ENCODE results near the gene PBXIP1. TPM values are rescaled to one million over a fixed set of nuclear protein-coding genes. Genes with fewer than 3 reads are reported as not detected.

Gene PBXIP1
- total RNA-seq, 2 experiments from 2014 or later, result 55.3 to 55.5 TPM

DNA sequence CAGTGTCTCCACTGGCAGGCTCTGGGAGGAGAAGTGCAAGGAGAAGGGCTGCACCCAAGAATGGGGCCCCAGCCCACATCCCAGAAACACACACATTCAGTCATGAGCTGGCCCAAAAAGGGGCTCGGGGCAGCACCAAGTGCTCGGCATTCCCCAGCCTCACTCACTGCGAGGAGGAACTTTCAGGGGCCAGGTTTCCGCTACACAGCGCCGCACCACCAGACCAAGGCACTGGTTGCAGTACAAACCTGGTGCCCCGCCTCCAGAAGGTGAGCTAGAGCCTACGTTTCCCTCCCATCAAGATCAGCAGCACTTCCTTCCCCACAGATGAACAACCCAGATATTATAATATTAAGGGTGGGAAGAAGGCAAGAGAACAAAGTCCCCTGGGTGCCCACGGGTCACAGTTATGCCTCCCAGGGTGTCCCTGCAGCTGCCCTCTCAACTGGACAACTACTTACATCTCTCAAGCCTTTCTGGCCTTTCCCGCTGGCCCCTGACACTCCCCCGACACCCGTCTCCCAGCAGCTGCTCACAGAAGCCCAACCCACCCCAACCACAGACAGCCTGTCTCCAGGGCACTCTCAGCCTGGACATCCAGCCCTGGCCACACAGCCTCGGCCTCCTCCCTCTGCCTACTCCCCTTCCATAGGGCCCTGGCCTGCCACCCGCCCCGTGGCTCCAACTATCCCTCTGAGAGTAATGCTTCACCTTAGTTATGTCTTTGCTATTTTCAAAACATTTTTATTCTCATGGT, 3.8 kb downstream of the PBXIP1 start:
- Mint-ChIP-seq H3K4me3 (peak overlapping the region; percentile 78), H3K36me3 (ENCODE audit: low read depth) (peaks cover 12% of the 10 kb centered on the region), H3K27me3 (ENCODE audit: low read depth) (no peaks in the 10 kb centered on the region), H3K9me3 (no peaks in the 10 kb centered on the region), H3K27ac (peak overlapping the region; percentile 96), H3K4me1 (ENCODE audit: low read depth) (peaks cover 72% of the 10 kb centered on the region)
- CTCF ChIA-PET, result interaction anchor here (0.5 to 1.9 kb wide), 6 partner anchors 10 to 228 kb away, joined by 3 to 5 read pairs (median 4); partner anchors contain the start of genes PMVK and PYGO2
- intact Hi-C loops (cut with micrococcal nuclease), result loop anchor here (1.0 kb wide), 1 partner anchor 9 kb away; the partner anchor contains the start of gene PYGO2
- DNase-seq, result peak; percentile 96

DNA sequence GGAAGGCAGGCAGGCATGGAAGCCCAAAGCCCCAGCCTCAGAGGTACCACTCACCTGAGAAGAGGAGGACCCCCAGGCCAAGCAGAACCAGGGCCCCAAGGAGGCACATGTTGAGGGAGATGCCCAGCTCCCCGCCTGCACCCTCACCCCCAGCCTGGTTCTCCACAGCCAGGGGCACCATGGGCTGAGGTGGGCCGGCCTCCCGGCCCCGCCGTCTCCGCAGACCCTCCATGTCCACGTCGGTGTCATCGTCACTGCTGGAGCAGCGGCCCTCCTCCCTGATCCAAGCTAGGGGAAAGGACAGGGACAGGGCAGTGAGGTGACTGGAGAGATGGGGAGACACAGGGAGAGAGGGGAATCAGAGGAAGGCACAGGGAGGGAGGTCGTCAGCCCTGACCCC, 7.8 kb downstream of the PBXIP1 start:
- Mint-ChIP-seq H3K36me3 (ENCODE audit: low read depth) (peaks cover 12% of the 10 kb centered on the region), H3K27me3 (ENCODE audit: low read depth) (no peaks in the 10 kb centered on the region), H3K9me3 (no peaks in the 10 kb centered on the region), H3K4me1 (ENCODE audit: low read depth) (peaks cover 48% of the 10 kb centered on the region), H3K27ac (peak overlapping the region; percentile 77), H3K4me3 (no peak overlapping the region)
- CTCF ChIA-PET, result interaction anchor here (1.0 to 1.6 kb wide), 3 partner anchors 31 to 96 kb away, joined by 4 to 5 read pairs (median 4); no protein-coding TSS in a partner anchor
- no peak for DNase-seq
- intact Hi-C loops (cut with micrococcal nuclease), result no loop called here

DNA sequence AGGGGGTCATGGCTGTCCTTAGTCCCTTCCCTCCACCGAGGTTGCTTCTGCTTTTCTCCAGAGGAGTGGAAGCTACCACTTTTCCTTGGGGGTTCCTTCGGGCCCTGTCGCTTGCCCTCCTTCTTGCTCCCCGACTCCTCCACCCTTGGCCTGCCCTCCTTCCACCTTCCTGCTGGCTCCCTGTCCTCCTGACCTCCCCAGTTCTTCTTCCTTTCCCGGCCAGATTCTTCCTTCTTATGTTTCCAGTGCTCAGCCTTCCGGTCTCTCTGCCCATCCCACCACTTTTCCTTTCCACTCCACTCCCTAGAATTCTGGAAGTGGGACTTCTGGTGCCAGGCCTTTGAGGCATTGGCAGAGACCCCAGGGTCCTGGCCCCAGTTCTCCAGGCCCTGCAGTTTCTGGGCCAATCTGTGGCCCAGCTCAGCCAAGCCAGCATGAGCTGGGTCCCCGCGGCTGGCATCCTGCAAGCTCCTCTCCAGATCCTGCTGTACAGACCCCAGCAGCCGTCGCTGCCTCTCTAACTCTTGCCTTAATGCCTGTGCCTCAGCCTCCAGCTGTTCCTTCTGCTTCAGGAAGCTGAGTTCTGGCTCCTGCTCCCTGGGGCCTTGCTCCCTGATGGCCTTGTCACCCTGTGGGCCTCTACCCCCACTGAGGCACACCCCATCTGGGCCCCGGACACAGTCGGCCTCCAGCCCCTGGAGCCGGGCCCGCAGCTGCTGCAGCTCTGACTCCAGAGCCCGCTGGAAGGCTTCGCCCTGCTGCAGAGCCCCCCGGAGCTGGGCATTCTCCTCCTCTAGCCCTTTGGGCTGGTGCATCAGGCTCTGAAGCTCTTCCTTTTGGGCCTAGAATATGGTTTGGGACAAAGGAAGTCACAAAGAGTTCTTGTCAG, 9.7 kb downstream of the PBXIP1 start:
- CTCF ChIA-PET, result interaction anchor here (0.6 to 2.9 kb wide), 4 partner anchors 15 to 277 kb away, joined by 3 to 6 read pairs (median 4); no protein-coding TSS in a partner anchor
- Mint-ChIP-seq H3K4me1 (ENCODE audit: low read depth) (peaks cover 49% of the 10 kb centered on the region), H3K27ac (peak overlapping the region; percentile 41)

DNA sequence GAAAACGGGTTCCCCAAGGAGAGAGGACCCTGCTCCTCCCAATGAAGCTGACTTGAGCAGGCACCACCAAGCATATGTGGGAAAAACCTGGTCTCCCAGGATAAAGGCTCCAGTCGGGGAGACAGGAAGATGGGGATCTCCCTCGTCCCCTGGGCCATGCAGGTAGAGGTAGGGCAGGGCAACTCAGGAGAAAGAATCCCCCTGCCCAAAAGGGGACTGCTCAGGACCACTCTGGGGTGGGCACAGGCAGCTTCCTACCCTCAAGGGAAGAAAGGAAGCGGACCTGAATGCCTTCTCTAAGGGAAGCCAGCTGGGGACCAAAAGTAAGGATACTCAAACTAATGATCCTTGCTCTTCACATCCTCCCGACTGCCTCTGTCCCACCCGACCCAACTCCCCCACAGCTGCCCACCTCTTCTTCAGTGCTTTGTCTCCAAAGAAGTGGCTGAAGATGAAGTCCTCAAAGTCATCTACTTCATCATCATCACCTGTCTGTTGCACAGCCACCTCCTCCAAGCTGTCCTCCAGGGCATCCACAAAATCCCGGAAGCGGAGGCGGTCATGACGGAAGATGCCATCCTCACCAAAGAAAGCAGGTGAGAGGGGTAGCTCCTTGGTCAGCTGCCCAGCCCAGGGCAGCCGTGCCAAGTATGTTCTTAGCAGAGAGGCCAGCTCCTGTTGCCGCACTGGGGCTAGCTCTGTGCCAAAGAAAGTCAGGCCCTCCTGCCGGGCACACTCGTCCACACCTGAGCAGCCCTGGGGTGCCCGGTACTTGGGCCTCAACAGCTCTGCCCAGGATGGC, 10.5 kb downstream of the PBXIP1 start:
- CTCF ChIA-PET, result interaction anchor here (0.6 to 2.9 kb wide), 5 partner anchors 9 to 276 kb away, joined by 3 to 6 read pairs (median 4); partner anchors contain the start of gene PMVK
- Mint-ChIP-seq H3K27ac (peak overlapping the region; percentile 30), H3K4me3 (no peak overlapping the region)

More for the DNA sequence above, 9.7 kb downstream of the PBXIP1 start:
- intact Hi-C loops (cut with micrococcal nuclease), result no loop called here
- DNase-seq, result no peak
- no peak overlapping the region for H3K4me3 Mint-ChIP-seq
- H3K27me3 Mint-ChIP-seq (ENCODE audit: low read depth), result no peaks in the 10 kb centered on the region
- H3K9me3 Mint-ChIP-seq, result no peaks in the 10 kb centered on the region
- peaks cover 12% of the 10 kb centered on the region for H3K36me3 Mint-ChIP-seq (ENCODE audit: low read depth)

DNA sequence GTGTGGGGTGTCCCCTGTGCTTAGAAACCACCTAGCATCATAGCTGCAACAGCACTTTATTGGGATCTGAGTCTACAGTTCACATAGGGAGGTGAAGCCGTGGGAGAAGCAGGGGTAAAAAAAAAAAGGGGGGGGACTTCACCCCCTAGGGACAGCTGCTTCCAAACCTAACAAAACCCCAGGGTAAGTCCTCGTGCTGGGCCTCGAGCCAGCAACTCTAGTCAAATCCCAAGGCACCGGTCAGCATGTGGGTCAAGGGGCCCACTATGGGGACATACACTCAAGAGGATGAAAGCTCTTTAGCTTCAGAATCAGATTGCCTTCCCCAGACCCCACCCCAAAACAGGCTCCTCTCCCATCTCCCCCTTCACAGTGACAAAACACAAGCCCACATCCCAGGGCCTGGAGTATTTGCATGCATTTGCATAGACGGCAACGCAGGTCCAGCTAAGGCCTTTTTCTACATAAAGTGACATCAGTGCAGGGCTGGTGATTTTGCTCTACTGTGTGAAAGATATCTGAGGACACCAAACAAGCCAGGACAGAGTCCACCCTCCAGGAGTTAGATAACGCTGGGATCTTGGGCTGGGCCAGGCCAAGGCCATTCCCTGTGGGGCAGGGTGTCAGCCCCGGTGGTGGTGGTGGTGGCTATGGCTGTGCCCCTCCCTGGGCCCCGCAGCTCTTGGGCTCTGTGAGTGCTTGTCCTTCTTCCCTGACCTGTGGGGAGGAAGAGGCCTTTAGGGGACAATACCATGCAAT, 11.3 kb downstream of the PBXIP1 start:
- Mint-ChIP-seq H3K4me3 (no peak overlapping the region), H3K27me3 (ENCODE audit: low read depth) (no peaks in the 10 kb centered on the region), H3K27ac (peak overlapping the region; percentile 92), H3K4me1 (ENCODE audit: low read depth) (peaks cover 53% of the 10 kb centered on the region), H3K36me3 (ENCODE audit: low read depth) (peaks cover 5% of the 10 kb centered on the region), H3K9me3 (no peaks in the 10 kb centered on the region)
- intact Hi-C loops (cut with micrococcal nuclease), result no loop called here
- DNase-seq, result no peak
- CTCF ChIA-PET, result interaction anchor here (0.7 to 2.9 kb wide), 18 partner anchors 9 to 382 kb away, joined by 3 to 7 read pairs (median 4); partner anchors contain the start of gene PMVK

More for the DNA sequence above, 10.5 kb downstream of the PBXIP1 start:
- DNase-seq, result no peak
- Mint-ChIP-seq H3K9me3 (no peaks in the 10 kb centered on the region), H3K4me1 (ENCODE audit: low read depth) (peaks cover 49% of the 10 kb centered on the region), H3K27me3 (ENCODE audit: low read depth) (no peaks in the 10 kb centered on the region), H3K36me3 (ENCODE audit: low read depth) (peaks cover 6% of the 10 kb centered on the region)
- intact Hi-C loops (cut with micrococcal nuclease), result no loop called here

DNA sequence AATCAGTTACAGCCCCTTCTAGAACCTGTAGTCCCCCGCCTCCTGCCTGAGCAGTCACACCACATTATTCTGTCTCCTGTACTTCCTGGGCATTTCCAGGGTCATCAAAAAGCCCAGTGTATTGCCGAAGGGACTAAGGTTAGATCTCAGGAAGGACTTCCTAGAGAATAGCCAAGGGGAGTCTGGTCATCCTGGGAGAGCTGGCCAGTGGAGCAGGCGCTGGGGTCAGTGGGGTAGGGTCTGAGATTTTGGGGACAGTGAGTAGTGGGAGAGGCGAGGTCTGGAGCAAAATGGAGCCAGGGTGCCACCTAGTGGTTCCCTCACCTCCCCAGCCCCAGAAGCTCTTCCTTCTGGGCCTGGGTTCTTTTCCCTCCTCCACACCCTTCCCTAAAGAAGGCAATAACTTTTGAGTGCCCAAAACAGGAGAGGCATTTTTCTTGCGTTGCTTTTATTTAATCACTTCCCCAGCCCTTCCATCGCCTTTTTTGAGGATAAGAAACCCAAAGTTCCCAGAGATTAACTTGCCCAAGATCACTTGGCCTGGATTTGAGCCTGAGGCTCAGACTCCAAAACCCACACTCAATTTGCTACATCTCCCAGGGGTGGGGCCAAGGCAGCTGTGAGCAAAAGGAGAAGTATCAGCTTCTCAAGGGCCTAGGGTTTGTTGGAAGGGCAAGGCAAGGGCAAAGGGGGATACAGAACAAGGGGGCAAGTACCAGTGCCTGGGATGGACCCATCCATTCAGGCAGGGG, 12.1 kb downstream of the PBXIP1 start:
- H3K9me3 Mint-ChIP-seq, result no peaks in the 10 kb centered on the region
- no peak overlapping the region for H3K4me3 Mint-ChIP-seq
- peaks cover 5% of the 10 kb centered on the region for H3K36me3 Mint-ChIP-seq (ENCODE audit: low read depth)
- intact Hi-C loops (cut with micrococcal nuclease), result no loop called here
- CTCF ChIA-PET, result interaction anchor here (0.6 to 1.6 kb wide), 17 partner anchors 8 to 381 kb away, joined by 3 to 7 read pairs (median 3); partner anchors contain the start of gene PMVK
- H3K4me1 Mint-ChIP-seq (ENCODE audit: low read depth), result peaks cover 52% of the 10 kb centered on the region
- DNase-seq, result peak; percentile 65
- no peaks in the 10 kb centered on the region for H3K27me3 Mint-ChIP-seq (ENCODE audit: low read depth)
- peak overlapping the region; percentile 92 for H3K27ac Mint-ChIP-seq

DNA sequence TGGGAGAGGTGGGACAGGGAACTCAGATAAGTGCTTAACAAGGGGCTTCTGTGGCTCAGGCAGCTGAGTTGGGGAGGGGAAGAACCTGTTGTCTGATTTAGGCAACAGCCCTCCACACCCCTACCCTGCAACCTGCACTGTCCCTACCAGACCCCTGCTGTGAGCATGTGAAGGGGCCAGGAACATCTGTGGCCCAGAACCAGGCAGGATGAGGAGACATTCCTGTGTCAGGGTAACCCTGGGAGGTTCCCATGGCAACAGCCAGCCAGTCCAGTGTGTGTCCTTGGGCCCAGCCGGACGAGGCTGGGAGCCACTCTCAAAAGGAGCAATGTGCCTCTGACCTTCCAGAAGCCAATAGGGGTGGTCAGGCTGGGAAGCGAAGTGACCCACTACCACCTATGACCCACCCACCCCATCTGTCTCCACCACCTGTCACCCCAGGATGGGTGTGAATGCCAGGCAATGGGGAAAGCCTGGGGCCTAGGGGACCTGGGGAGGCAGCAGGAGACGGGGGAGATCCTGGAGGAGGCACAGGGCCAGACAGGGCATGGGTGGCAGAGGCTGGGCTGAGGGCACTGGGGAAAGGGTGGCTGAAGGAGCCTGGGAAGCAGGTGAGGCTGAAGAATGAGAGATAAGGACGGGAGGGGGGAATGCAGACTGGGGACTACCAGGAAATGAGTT, 14.4 kb downstream of the PBXIP1 start:
- H3K36me3 Mint-ChIP-seq (ENCODE audit: low read depth), result peaks cover under 1% of the 10 kb centered on the region
- no peak for DNase-seq
- peak overlapping the region; percentile 92 for H3K27ac Mint-ChIP-seq
- no peaks in the 10 kb centered on the region for H3K27me3 Mint-ChIP-seq (ENCODE audit: low read depth)
- CTCF ChIA-PET, result interaction anchor here (1.4 kb wide), 1 partner anchor 67 kb away, joined by 3 read pairs; no protein-coding TSS in a partner anchor
- no peak overlapping the region for H3K4me3 Mint-ChIP-seq
- intact Hi-C loops (cut with micrococcal nuclease), result no loop called here
- no peaks in the 10 kb centered on the region for H3K9me3 Mint-ChIP-seq
- H3K4me1 Mint-ChIP-seq (ENCODE audit: low read depth), result peaks cover 62% of the 10 kb centered on the region

DNA sequence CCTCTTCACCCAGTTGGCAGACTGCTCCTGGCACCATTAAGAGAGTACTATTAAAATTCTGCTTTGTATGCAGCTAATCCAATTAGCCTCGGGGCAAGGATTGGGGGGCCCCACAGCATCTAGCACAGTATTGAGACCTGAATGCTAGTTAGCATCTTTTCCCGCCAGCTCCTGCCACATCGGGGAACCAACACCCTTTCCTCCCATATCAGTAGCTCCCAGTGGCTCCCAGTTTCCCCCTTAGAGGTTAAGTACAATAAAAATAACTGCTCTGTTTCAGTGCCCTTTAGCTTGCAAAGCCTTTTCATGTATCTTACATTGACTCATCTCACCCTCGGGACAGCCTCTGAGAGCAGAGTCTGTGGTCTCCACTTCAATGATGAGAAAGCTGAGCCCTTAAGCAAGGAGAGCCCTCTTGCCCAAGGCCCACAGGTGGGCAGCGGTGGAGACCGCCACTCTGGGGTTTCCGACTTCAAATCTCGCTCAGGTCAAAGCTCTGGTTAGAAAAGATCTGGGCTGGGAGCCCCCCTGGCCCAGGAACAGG, 15.2 kb downstream of the PBXIP1 start:
- CTCF ChIA-PET, result interaction anchor here (0.9 to 1.4 kb wide), 4 partner anchors 11 to 271 kb away, joined by 3 to 4 read pairs (median 4); no protein-coding TSS in a partner anchor
- Mint-ChIP-seq H3K36me3 (ENCODE audit: low read depth) (peaks cover 3% of the 10 kb centered on the region), H3K4me1 (ENCODE audit: low read depth) (peaks cover 65% of the 10 kb centered on the region), H3K27me3 (ENCODE audit: low read depth) (no peaks in the 10 kb centered on the region), H3K9me3 (no peaks in the 10 kb centered on the region), H3K27ac (peak overlapping the region; percentile 92), H3K4me3 (no peak overlapping the region)
- intact Hi-C loops (cut with micrococcal nuclease), result no loop called here
- DNase-seq, result peak; percentile 55

DNA sequence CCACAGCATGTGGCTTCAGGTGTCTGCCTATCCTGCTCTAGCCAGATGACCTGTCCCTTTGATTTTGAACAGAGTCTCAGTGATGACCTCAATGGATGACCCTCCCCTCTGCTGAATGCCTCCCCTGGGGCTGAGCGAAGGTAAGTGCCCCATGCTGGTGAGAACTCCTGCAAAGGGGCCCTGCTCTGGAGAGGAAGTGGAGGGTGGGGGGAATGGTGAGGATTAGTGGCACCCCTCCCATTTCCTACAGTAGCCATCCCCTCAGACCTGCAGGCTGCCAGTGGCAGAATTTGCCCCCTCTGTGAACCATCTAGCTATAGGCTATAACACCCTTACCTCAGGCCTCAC, 15.7 kb downstream of the PBXIP1 start:
- H3K27ac Mint-ChIP-seq, result peak overlapping the region; percentile 92
- H3K4me1 Mint-ChIP-seq (ENCODE audit: low read depth), result peaks cover 66% of the 10 kb centered on the region
- no peak overlapping the region for H3K4me3 Mint-ChIP-seq

More for the DNA sequence above, 15.7 kb downstream of the PBXIP1 start:
- no peaks in the 10 kb centered on the region for H3K9me3 Mint-ChIP-seq
- no peak for DNase-seq
- CTCF ChIA-PET, result interaction anchor here (0.9 to 1.4 kb wide), 4 partner anchors 12 to 271 kb away, joined by 3 to 4 read pairs (median 4); no protein-coding TSS in a partner anchor
- H3K36me3 Mint-ChIP-seq (ENCODE audit: low read depth), result peaks cover 4% of the 10 kb centered on the region
- no peaks in the 10 kb centered on the region for H3K27me3 Mint-ChIP-seq (ENCODE audit: low read depth)
- intact Hi-C loops (cut with micrococcal nuclease), result no loop called here
